GM12878 (cell line): Measurements from ENCODE around the gene SPACDR. TPM values are rescaled to one million over a fixed set of nuclear protein-coding genes. Genes with fewer than 3 reads are reported as not detected.

Experiments
- ATAC-seq: fragments of 200-7000 bp; cut with Tn5 transposase; 3 replicates; pipeline ENCODE4 v1.9.1; 2020; ENCODE audit warnings: mild to moderate bottlenecking, moderate library complexity
- BruUV-seq: library from RNA; stranded (reverse); fragments of 400-500 nt; replicated peaks from 2 replicates; lab custom pipeline; 2021; lab: Mats Ljungman, UMichigan
- CTCF ChIA-PET: fragments of 300-600 bp; sonication (Branson Sonifier 250); formaldehyde crosslinking; extraction: SDS; loops from one replicate; lab custom pipeline; 2021; ENCODE audit warnings: inconsistent platforms; lab: Yijun Ruan, JAX
- POLR2A ChIA-PET: fragments of 350-600 bp; formaldehyde crosslinking; extraction: SDS; loops from one replicate; lab custom pipeline; 2021; ENCODE audit warnings: inconsistent platforms; lab: Charles Lee
- RAD21 ChIA-PET: fragments of 300-600 bp; sonication (Branson Sonifier 250); formaldehyde crosslinking; loops from one replicate; lab custom pipeline; 2023; ENCODE audit warnings: antibody characterized with exemption; ENCODE audit not compliant: unreplicated experiment; lab: Charles Lee
- SMC1A ChIA-PET: fragments of 300-600 bp; sonication (Branson Sonifier 250); formaldehyde crosslinking; loops from one replicate; lab custom pipeline; 2023; ENCODE audit not compliant: unreplicated experiment, uncharacterized antibody; lab: Charles Lee
- DNase-seq: peaks from one replicate; pipeline ENCODE4 v3.0.0-alpha.2; 2011; ENCODE audit warnings: low read depth, low spot score
- FAIRE-seq: peaks from 3 replicates; lab custom pipeline; 2011; peaks lifted over from hg19 to GRCh38; lab: Jason Lieb, UNC
- H2AFZ ChIP-seq: 2 replicates; pipeline ENCODE4 v1.6.0; 2011; ENCODE audit warnings: low read depth, low read length, control low read depth; ENCODE audit not compliant: control insufficient read depth
- H3K27ac ChIP-seq: 2 replicates; pipeline ENCODE4 v1.5.1; 2011; ENCODE audit warnings: control low read depth; ENCODE audit not compliant: control insufficient read depth, insufficient read depth
- H3K27me3 ChIP-seq, 2 experiments: replicated peaks in 1 of 2; 2 replicates each; pipeline versions ENCODE4 v1.6.0 to v1.6.1; 2011; ENCODE audit warnings: low read length in 1 of 2; ENCODE audit not compliant: control insufficient read depth in 2 of 2, insufficient read depth in 2 of 2
- H3K36me3 ChIP-seq, 2 experiments: 2 replicates each; pipeline ENCODE4 v1.5.1; 2011; ENCODE audit warnings: low read length in 1 of 2; ENCODE audit not compliant: control insufficient read depth in 2 of 2, insufficient read depth in 2 of 2
- H3K4me1 ChIP-seq: 2 replicates; pipeline ENCODE4 v1.6.1; 2011; ENCODE audit warnings: mild to moderate bottlenecking, low read length, moderate library complexity, mixed read lengths; ENCODE audit not compliant: control insufficient read depth, insufficient read depth
- H3K4me2 ChIP-seq: 2 replicates; pipeline ENCODE4 v1.6.0; 2011; ENCODE audit warnings: control low read depth; ENCODE audit not compliant: control insufficient read depth, insufficient read depth
- H3K4me3 ChIP-seq: fragments of 200-600 bp; sonication (generic); 2 replicates; pipeline ENCODE4 v1.5.1; 2016
- H3K79me2 ChIP-seq: 2 replicates; pipeline ENCODE4 v1.6.0; 2011; ENCODE audit warnings: low read length; ENCODE audit not compliant: control insufficient read depth, insufficient read depth
- H3K9ac ChIP-seq: 2 replicates; pipeline ENCODE4 v1.8.0; 2011; ENCODE audit warnings: low read length, control low read depth, mixed read lengths; ENCODE audit not compliant: control insufficient read depth, insufficient read depth
- H3K9me3 ChIP-seq: replicated peaks from 3 replicates; pipeline ENCODE4 v1.5.1; 2011; ENCODE audit warnings: mild to moderate bottlenecking, low read length; ENCODE audit not compliant: control insufficient read depth, insufficient read depth
- H4K20me1 ChIP-seq: 2 replicates; pipeline ENCODE4 v1.6.0; 2011; ENCODE audit not compliant: control insufficient read depth, insufficient read depth
- EZH2 ChIP-seq: IDR thresholded peaks from 2 replicates; pipeline ENCODE4 v1.6.1; 2012; ENCODE audit warnings: low read depth, mild to moderate bottlenecking, control low read depth, inconsistent platforms, low read length, borderline replicate concordance; ENCODE audit not compliant: control insufficient read depth
- KAT2A ChIP-seq: conservative IDR thresholded peaks from 2 replicates; pipeline ENCODE4 v1.6.1; 2011; ENCODE audit warnings: low read depth, low read length; ENCODE audit not compliant: control insufficient read depth
- KLF5 ChIP-seq: fragments of 450-650 bp; IDR thresholded peaks from 2 replicates; pipeline ENCODE4 v1.6.1; 2014; ENCODE audit warnings: mild to moderate bottlenecking; ENCODE audit not compliant: partially characterized antibody
- MXI1 ChIP-seq: fragments of 150-350 bp; IDR thresholded peaks from 2 replicates; pipeline ENCODE4 v1.6.1; 2011; ENCODE audit warnings: low read depth, mild to moderate bottlenecking, inconsistent platforms, low read length, improper control_type of control experiment
- POLR2AphosphoS2 ChIP-seq: IDR thresholded peaks from 2 replicates; pipeline ENCODE4 v1.6.1; 2011; ENCODE audit warnings: low read depth, mild to moderate bottlenecking, low read length, improper control_type of control experiment, moderate library complexity
- SMARCA5 ChIP-seq: fragments of 450-650 bp; IDR thresholded peaks from 2 replicates; pipeline ENCODE4 v1.6.1; 2017; ENCODE audit warnings: mild to moderate bottlenecking
- SRF ChIP-seq, 2 experiments: IDR thresholded peaks; 2 replicates each; pipeline ENCODE4 v1.6.1; 2011; ENCODE audit warnings: low read depth in 2 of 2, low read length in 2 of 2, mild to moderate bottlenecking in 1 of 2, moderate library complexity in 1 of 2
- TBL1XR1 ChIP-seq: IDR thresholded peaks from 2 replicates; pipeline ENCODE4 v1.6.1; 2012; ENCODE audit warnings: low read depth, low read length, improper control_type of control experiment
- USF2 ChIP-seq: IDR thresholded peaks from 2 replicates; pipeline ENCODE4 v1.6.1; 2011; ENCODE audit warnings: low read depth, low read length, improper control_type of control experiment, borderline replicate concordance
- WRNIP1 ChIP-seq: IDR thresholded peaks from 2 replicates; pipeline ENCODE4 v1.6.1; 2011; ENCODE audit warnings: low read depth, low read length, improper control_type of control experiment, borderline replicate concordance
- YBX1 ChIP-seq: fragments of 450-650 bp; IDR thresholded peaks from 2 replicates; pipeline ENCODE4 v1.6.1; 2016; ENCODE audit warnings: antibody characterized with exemption
- ZBTB33 ChIP-seq: fragments of 450-650 bp; IDR thresholded peaks from 2 replicates; pipeline ENCODE4 v1.6.1; 2017; ENCODE audit warnings: mild to moderate bottlenecking
- ZNF217 ChIP-seq: fragments of 450-650 bp; IDR thresholded peaks from 2 replicates; pipeline ENCODE4 v1.6.1; 2017; ENCODE audit warnings: antibody characterized with exemption, mild to moderate bottlenecking
- ZNF687 ChIP-seq: fragments of 450-650 bp; IDR thresholded peaks from 2 replicates; pipeline ENCODE4 v1.6.1; 2017; ENCODE audit warnings: mild to moderate bottlenecking, moderate library complexity
- ZSCAN29 ChIP-seq: fragments of 450-650 bp; IDR thresholded peaks from 2 replicates; pipeline ENCODE4 v1.6.1; 2017; ENCODE audit warnings: mild to moderate bottlenecking, moderate library complexity
- WGBS: methylation state at CpG from one replicate; pipeline ENCODE4 v1.1.6; 2016; ENCODE audit warnings: low lambda C conversion rate; ENCODE audit not compliant: insufficient replicate concordance, insufficient coverage; ENCODE audit errors: missing lambda C conversion rate; 5-methylcytosine and 5-hydroxymethylcytosine counted together
- in situ Hi-C: fragments of 300-500 bp; cut with MboI; formaldehyde crosslinking; loops from 9 replicates; pipeline ENCODE4 v1.14.3; 2018; ENCODE audit warnings: mixed read lengths
- intact Hi-C: fragments of 100-400 bp; cut with micrococcal nuclease; formaldehyde crosslinking; loops from one replicate; pipeline ENCODE4 v1.14.2; 2022; ENCODE audit not compliant: unreplicated experiment
- polyA plus RNA-seq, 11 experiments: library from polyadenylated mRNA; depleted of rRNA in 4 of 11; unstranded in 6 of 11; stranded (reverse) in 5 of 11; fragments of >200 nt; fragmentation: Nextera tagmentation in 4 of 11; fragmentation: Illumina TruSeq in 1 of 11; extraction: Ambion mirVana in 4 of 11; extraction: Trizol in 1 of 11; gene quantifications; 1 replicate in 1 of 11; 2 replicates in 10 of 11; pipeline versions ENCODE4 v1.2.1 to v1.2.3, GENCODE V29; 2011 to 2016; ENCODE audit warnings: inconsistent platforms in 2 of 11, missing spikeins in 2 of 11, low read depth in 1 of 11
- total RNA-seq, 4 experiments: library from RNA; depleted of rRNA in 3 of 4; stranded (reverse); fragments of >200 nt in 3 of 4; fragmentation: Illumina TruSeq in 1 of 4; extraction: Trizol in 1 of 4; gene quantifications; 2 replicates each; pipeline versions ENCODE4 v1.2.1 to v1.2.3, GENCODE V29; 2013 to 2021
- TF ChIP-seq, protein P1 (sequence below): fragments of 450-650 bp; IDR thresholded peaks from 2 replicates; pipeline ENCODE4 v1.6.1; 2014; ENCODE audit warnings: mild to moderate bottlenecking

The SPACDR gene
- total and polyA plus RNA-seq, 10 of the 15 experiments (the other 5 are each of a cell fraction or from before 2014, with no cell fraction given): 0.18 to 1.5 (median 0.63) TPM

DNA sequence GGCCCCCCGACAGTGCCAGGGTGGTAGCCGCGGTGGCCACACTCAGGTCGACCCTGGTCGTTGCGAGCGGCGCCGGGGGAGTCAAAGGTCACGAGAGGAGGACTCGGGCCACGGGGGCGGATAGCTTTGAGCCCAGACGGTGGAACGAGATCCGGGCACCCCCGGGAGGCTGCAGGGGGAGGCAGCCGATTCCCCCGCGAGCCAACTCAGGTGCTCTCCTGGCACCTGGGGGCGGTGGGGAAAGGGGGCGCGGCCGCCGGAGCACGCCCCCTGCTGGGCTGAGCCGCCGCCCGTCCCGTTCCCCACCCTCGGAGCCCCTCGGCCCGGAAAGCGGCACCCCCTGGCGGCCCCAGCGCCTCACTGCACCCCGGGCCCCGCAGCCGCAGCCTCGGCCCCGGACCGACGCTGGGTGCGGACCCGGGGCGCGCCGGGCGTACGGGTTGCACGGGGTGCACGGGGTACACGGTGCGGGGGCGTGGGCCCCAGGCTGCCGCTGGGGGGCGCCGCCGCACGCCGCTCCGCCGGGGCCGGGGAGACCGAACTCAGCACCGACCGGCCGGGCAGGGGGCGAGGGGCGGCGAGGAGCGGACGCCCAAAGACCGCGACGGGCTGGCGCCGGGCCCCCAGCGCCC lies 19.1 kb upstream of the SPACDR start:
- Histone ChIP-seq H3K9me3 (no peaks in the 10 kb centered on the region), H2AFZ (peak overlapping the region; percentile 87), H3K27me3 (no peaks in the 10 kb centered on the region), H3K4me3 (peak overlapping the region; percentile 67; the same call in 1 of the 2 replicates), H3K4me1 (peaks cover 11% of the 10 kb centered on the region), H3K36me3 (no peaks in the 10 kb centered on the region), H3K4me2 (peak overlapping the region; percentile 98), H4K20me1 (no peaks in the 10 kb centered on the region), H3K79me2 (peaks cover 12% of the 10 kb centered on the region), H3K27ac (no peak overlapping the region), H3K9ac (no peak overlapping the region; the same call in 1 of the 2 replicates)
- no TSS peak for BruUV-seq
- WGBS: 5% methylated on average over 67 of the region's 79 CpGs
- ChIA-PET RAD21 (interaction anchor here (0.5 to 1.6 kb wide), 6 partner anchors 13 to 108 kb away, joined by 3 to 13 read pairs (median 4); no protein-coding TSS in a partner anchor), CTCF (interaction anchor here (0.7 to 5.6 kb wide), 24 partner anchors 9 to 351 kb away, joined by 3 to 49 read pairs (median 4); no protein-coding TSS in a partner anchor), POLR2A (no interaction called here), SMC1A (interaction anchor here (0.9 to 1.6 kb wide), 5 partner anchors 14 to 77 kb away, joined by 3 to 6 read pairs (median 3); no protein-coding TSS in a partner anchor)
- FAIRE-seq (no peak), ATAC-seq (peak; percentile 74), DNase-seq (no peak)
- intact Hi-C loops: no loop called here
- in situ Hi-C loops: no loop called here
- TF ChIP-seq ZNF217: peak; percentile 88
- no peak for TF ChIP-seq EZH2
- no peak for TF ChIP-seq SRF (IDR thresholded peaks at IDR 0.05; ENCODE audit: low read depth in 2 of 2, low read length in 2 of 2)
- peak; percentile 60 for TF ChIP-seq ZNF687
- 0 out of 2 replicates have a peak, but pooled peaks have one; percentile 17 for TF ChIP-seq TBL1XR1
- TF ChIP-seq USF2: no peak
- no peak for TF ChIP-seq KAT2A
- peak; percentile 44 for TF ChIP-seq KLF5
- TF ChIP-seq WRNIP1: no peak
- TF ChIP-seq ZBTB33: no peak
- TF ChIP-seq ZSCAN29: 0 out of 2 replicates have a peak, but pooled peaks have one; percentile 55
- TF ChIP-seq YBX1: no peak
- TF ChIP-seq SMARCA5: peak; percentile 98
- TF ChIP-seq, protein P1, sequence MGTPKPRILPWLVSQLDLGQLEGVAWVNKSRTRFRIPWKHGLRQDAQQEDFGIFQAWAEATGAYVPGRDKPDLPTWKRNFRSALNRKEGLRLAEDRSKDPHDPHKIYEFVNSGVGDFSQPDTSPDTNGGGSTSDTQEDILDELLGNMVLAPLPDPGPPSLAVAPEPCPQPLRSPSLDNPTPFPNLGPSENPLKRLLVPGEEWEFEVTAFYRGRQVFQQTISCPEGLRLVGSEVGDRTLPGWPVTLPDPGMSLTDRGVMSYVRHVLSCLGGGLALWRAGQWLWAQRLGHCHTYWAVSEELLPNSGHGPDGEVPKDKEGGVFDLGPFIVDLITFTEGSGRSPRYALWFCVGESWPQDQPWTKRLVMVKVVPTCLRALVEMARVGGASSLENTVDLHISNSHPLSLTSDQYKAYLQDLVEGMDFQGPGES: no peak; the same call in 1 of the 2 replicates
- no peak for TF ChIP-seq MXI1
- TF ChIP-seq POLR2AphosphoS2: no peak
